Measurements from ENCODE around the gene OR2T34.
"Not testable (repeated sequence)": the region's sequence is repeated elsewhere in the genome, so short reads cannot be mapped to it uniquely, and the experiment has no call there.

DNA sequence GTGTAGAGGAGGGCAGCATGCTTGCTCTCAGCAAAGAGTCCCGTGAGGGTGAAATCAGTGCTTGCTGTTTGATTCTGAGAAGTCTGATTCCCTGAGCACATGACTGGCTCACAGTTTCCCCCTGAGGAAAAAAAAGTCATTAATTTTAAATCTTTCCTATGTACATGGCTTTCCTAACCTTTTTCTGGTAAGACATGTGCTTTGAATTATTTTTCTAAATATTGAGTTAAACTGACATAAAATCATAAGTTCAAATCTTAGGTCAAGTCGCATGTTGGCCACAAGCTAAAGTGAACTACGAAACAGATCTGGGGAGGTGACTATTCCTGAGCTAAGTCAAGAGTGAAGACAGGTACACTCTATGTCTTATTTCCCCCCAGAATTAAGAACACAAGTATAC, at the start of gene OR2T34:
- TF ChIP-seq, protein P1, sequence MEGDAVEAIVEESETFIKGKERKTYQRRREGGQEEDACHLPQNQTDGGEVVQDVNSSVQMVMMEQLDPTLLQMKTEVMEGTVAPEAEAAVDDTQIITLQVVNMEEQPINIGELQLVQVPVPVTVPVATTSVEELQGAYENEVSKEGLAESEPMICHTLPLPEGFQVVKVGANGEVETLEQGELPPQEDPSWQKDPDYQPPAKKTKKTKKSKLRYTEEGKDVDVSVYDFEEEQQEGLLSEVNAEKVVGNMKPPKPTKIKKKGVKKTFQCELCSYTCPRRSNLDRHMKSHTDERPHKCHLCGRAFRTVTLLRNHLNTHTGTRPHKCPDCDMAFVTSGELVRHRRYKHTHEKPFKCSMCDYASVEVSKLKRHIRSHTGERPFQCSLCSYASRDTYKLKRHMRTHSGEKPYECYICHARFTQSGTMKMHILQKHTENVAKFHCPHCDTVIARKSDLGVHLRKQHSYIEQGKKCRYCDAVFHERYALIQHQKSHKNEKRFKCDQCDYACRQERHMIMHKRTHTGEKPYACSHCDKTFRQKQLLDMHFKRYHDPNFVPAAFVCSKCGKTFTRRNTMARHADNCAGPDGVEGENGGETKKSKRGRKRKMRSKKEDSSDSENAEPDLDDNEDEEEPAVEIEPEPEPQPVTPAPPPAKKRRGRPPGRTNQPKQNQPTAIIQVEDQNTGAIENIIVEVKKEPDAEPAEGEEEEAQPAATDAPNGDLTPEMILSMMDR (IDR thresholded peaks at IDR 0.05; ENCODE audit: low read depth, low read length, missing input control) = not testable (repeated sequence)
- TF ChIP-seq, protein P2, sequence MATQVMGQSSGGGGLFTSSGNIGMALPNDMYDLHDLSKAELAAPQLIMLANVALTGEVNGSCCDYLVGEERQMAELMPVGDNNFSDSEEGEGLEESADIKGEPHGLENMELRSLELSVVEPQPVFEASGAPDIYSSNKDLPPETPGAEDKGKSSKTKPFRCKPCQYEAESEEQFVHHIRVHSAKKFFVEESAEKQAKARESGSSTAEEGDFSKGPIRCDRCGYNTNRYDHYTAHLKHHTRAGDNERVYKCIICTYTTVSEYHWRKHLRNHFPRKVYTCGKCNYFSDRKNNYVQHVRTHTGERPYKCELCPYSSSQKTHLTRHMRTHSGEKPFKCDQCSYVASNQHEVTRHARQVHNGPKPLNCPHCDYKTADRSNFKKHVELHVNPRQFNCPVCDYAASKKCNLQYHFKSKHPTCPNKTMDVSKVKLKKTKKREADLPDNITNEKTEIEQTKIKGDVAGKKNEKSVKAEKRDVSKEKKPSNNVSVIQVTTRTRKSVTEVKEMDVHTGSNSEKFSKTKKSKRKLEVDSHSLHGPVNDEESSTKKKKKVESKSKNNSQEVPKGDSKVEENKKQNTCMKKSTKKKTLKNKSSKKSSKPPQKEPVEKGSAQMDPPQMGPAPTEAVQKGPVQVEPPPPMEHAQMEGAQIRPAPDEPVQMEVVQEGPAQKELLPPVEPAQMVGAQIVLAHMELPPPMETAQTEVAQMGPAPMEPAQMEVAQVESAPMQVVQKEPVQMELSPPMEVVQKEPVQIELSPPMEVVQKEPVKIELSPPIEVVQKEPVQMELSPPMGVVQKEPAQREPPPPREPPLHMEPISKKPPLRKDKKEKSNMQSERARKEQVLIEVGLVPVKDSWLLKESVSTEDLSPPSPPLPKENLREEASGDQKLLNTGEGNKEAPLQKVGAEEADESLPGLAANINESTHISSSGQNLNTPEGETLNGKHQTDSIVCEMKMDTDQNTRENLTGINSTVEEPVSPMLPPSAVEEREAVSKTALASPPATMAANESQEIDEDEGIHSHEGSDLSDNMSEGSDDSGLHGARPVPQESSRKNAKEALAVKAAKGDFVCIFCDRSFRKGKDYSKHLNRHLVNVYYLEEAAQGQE (IDR thresholded peaks at IDR 0.05) = not testable (repeated sequence)
- not testable (repeated sequence) for TF ChIP-seq YY1 (IDR thresholded peaks at IDR 0.05); JUND (IDR thresholded peaks at IDR 0.05); GABPA (IDR thresholded peaks at IDR 0.05 in 1 of 2, conservative IDR thresholded peaks at IDR 0.05 in 1 of 2); RAD21 (IDR thresholded peaks at IDR 0.05); TAF1 (conservative IDR thresholded peaks at IDR 0.05); FOXA1 (IDR thresholded peaks at IDR 0.05)
- TF ChIP-seq, protein P3, sequence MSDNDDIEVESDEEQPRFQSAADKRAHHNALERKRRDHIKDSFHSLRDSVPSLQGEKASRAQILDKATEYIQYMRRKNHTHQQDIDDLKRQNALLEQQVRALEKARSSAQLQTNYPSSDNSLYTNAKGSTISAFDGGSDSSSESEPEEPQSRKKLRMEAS (IDR thresholded peaks at IDR 0.05) = not testable (repeated sequence)
- TF ChIP-seq, protein P4, sequence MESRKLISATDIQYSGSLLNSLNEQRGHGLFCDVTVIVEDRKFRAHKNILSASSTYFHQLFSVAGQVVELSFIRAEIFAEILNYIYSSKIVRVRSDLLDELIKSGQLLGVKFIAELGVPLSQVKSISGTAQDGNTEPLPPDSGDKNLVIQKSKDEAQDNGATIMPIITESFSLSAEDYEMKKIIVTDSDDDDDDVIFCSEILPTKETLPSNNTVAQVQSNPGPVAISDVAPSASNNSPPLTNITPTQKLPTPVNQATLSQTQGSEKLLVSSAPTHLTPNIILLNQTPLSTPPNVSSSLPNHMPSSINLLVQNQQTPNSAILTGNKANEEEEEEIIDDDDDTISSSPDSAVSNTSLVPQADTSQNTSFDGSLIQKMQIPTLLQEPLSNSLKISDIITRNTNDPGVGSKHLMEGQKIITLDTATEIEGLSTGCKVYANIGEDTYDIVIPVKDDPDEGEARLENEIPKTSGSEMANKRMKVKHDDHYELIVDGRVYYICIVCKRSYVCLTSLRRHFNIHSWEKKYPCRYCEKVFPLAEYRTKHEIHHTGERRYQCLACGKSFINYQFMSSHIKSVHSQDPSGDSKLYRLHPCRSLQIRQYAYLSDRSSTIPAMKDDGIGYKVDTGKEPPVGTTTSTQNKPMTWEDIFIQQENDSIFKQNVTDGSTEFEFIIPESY (IDR thresholded peaks at IDR 0.05) = not testable (repeated sequence)
